ENCODE results near the gene SNRNP27. TPM values are rescaled to one million over a fixed set of nuclear protein-coding genes. Genes with fewer than 3 reads are reported as not detected.
A peak's percentile ranks its signal among the peaks of the same experiment; 100 is the strongest.

The SNRNP27 gene
- total and polyA plus RNA-seq, 9 of the 15 experiments (the other 6 are each of a cell fraction or from before 2014, with no cell fraction given), result 29.2 to 102 (median 65.7) TPM

DNA sequence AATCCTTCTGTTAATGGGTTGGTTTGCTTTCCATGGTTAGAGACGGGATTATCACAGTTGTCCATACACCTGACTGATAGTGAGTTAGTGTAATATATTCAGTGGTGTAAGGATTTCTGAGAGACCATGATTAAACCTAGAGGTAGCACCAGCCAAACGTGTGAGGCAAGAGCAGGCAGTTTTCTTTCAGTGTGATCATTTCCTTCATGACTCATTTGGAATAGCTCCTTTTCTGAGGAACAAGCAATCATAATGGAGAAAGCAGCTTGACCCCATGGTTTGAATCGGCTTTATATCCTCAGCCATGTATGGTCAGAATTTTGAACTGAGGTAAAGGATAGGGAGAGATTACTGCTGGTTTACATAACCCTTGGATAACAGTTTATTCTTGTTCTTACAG lies 24.1 kb downstream of the SNRNP27 start (continued):
- TF ChIP-seq, protein P1, sequence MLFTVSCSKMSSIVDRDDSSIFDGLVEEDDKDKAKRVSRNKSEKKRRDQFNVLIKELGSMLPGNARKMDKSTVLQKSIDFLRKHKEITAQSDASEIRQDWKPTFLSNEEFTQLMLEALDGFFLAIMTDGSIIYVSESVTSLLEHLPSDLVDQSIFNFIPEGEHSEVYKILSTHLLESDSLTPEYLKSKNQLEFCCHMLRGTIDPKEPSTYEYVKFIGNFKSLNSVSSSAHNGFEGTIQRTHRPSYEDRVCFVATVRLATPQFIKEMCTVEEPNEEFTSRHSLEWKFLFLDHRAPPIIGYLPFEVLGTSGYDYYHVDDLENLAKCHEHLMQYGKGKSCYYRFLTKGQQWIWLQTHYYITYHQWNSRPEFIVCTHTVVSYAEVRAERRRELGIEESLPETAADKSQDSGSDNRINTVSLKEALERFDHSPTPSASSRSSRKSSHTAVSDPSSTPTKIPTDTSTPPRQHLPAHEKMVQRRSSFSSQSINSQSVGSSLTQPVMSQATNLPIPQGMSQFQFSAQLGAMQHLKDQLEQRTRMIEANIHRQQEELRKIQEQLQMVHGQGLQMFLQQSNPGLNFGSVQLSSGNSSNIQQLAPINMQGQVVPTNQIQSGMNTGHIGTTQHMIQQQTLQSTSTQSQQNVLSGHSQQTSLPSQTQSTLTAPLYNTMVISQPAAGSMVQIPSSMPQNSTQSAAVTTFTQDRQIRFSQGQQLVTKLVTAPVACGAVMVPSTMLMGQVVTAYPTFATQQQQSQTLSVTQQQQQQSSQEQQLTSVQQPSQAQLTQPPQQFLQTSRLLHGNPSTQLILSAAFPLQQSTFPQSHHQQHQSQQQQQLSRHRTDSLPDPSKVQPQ (CRISPR knock-in tag; IDR thresholded peaks at IDR 0.05; ENCODE audit: borderline replicate concordance), result no peak
- TF ChIP-seq, protein P2, sequence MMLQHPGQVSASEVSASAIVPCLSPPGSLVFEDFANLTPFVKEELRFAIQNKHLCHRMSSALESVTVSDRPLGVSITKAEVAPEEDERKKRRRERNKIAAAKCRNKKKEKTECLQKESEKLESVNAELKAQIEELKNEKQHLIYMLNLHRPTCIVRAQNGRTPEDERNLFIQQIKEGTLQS (IDR thresholded peaks at IDR 0.05), result peak; percentile 76
- TF ChIP-seq, protein P2 (CRISPR knock-in tag; conservative IDR thresholded peaks at IDR 0.05), result no peak
- TF ChIP-seq, protein P3, sequence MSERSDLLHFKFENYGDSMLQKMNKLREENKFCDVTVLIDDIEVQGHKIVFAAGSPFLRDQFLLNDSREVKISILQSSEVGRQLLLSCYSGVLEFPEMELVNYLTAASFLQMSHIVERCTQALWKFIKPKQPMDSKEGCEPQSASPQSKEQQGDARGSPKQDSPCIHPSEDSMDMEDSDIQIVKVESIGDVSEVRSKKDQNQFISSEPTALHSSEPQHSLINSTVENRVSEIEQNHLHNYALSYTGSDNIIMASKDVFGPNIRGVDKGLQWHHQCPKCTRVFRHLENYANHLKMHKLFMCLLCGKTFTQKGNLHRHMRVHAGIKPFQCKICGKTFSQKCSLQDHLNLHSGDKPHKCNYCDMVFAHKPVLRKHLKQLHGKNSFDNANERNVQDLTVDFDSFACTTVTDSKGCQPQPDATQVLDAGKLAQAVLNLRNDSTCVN (CRISPR knock-in tag; IDR thresholded peaks at IDR 0.05), result no peak
- TF ChIP-seq CHD2 (IDR thresholded peaks at IDR 0.05; ENCODE audit: low read depth, low read length) (no peak), MEF2A (IDR thresholded peaks at IDR 0.05; ENCODE audit: control insufficient read depth, low read depth, low read length) (no peak), BRD4 (IDR thresholded peaks at IDR 0.05) (no peak), ETS2 (tag; IDR thresholded peaks at IDR 0.05; ENCODE audit: borderline replicate concordance, poor library complexity, severe bottlenecking) (no peak), MCM3 (IDR thresholded peaks at IDR 0.05) (no peak)
